Glutamatergic neuron (in vitro differentiated cells): ENCODE measurements around the gene GPAM. TPM values are rescaled to one million over a fixed set of nuclear protein-coding genes. Genes with fewer than 3 reads are reported as not detected.

ENCODE experiments used
- DNase-seq: peaks from one replicate; pipeline ENCODE4 v3.0.0; 2022
- H3K27ac Mint-ChIP-seq: one replicate; pipeline ENCODE4 v1.8.0; 2020; ENCODE audit warnings: mild to moderate bottlenecking, mixed read lengths, inconsistent platforms; ENCODE audit not compliant: unreplicated experiment
- H3K27me3 Mint-ChIP-seq: one replicate; pipeline ENCODE4 v1.8.0; 2020; ENCODE audit warnings: mild to moderate bottlenecking, moderate library complexity, mixed read lengths, inconsistent platforms; ENCODE audit not compliant: unreplicated experiment
- H3K36me3 Mint-ChIP-seq: one replicate; pipeline ENCODE4 v1.8.0; 2020; ENCODE audit warnings: mild to moderate bottlenecking, mixed read lengths, inconsistent platforms; ENCODE audit not compliant: unreplicated experiment
- H3K4me1 Mint-ChIP-seq: one replicate; pipeline ENCODE4 v1.8.0; 2020; ENCODE audit warnings: mild to moderate bottlenecking, low read depth, mixed read lengths, inconsistent platforms; ENCODE audit not compliant: unreplicated experiment
- H3K4me3 Mint-ChIP-seq: one replicate; pipeline ENCODE4 v1.8.0; 2020; ENCODE audit warnings: mild to moderate bottlenecking, mixed read lengths, inconsistent platforms; ENCODE audit not compliant: unreplicated experiment
- H3K9me3 Mint-ChIP-seq: one replicate; pipeline ENCODE4 v1.8.0; 2020; ENCODE audit warnings: mild to moderate bottlenecking, moderate library complexity, mixed read lengths, inconsistent platforms; ENCODE audit not compliant: unreplicated experiment
- total RNA-seq: library from RNA; stranded (reverse); fragmentation: NEBNext Ultra II Directional; extraction: Animal tissue kit (Norgen Biotek cat#: 25700); gene quantifications from one replicate; pipeline ENCODE4 v1.2.1, GENCODE V29; 2021; ENCODE audit not compliant: unreplicated experiment
- TF ChIP-seq, protein P1 (sequence below): fragments of 200-600 bp; sonication (generic); IDR thresholded peaks from one replicate; pipeline ENCODE4 v1.5.0; 2021; ENCODE audit not compliant: partially characterized antibody, unreplicated experiment

GPAM gene
- total RNA-seq, 1 donor from 2014 or later: 13.8 TPM

DNA sequence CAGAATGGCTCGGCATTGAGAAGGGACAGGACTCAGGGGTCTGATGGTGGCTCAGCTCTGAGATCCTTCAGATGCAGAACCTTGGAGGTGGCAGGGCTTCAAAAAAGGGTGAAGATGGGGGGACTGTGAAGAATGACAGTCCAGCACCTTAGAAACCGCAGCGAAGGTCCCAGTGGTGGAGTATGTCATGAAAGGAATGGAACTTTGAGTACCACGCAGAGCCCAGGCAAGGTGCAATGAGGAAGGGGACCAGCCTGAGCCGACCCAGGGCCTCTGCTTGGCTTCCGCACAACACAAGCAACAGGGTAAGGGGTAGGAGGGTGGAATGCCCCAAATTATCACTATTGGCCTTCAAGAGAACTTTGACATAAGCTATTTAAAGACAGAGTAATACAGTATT is 8.2 kb upstream of the GPAM start:
- H3K27ac Mint-ChIP-seq: no peak overlapping the region
- no peaks in the 10 kb centered on the region for H3K9me3 Mint-ChIP-seq
- DNase-seq: no peak
- peaks cover 3% of the 10 kb centered on the region for H3K27me3 Mint-ChIP-seq
- H3K4me1 Mint-ChIP-seq: no peaks in the 10 kb centered on the region
- TF ChIP-seq, protein P1, sequence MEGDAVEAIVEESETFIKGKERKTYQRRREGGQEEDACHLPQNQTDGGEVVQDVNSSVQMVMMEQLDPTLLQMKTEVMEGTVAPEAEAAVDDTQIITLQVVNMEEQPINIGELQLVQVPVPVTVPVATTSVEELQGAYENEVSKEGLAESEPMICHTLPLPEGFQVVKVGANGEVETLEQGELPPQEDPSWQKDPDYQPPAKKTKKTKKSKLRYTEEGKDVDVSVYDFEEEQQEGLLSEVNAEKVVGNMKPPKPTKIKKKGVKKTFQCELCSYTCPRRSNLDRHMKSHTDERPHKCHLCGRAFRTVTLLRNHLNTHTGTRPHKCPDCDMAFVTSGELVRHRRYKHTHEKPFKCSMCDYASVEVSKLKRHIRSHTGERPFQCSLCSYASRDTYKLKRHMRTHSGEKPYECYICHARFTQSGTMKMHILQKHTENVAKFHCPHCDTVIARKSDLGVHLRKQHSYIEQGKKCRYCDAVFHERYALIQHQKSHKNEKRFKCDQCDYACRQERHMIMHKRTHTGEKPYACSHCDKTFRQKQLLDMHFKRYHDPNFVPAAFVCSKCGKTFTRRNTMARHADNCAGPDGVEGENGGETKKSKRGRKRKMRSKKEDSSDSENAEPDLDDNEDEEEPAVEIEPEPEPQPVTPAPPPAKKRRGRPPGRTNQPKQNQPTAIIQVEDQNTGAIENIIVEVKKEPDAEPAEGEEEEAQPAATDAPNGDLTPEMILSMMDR: no peak
- no peaks in the 10 kb centered on the region for H3K36me3 Mint-ChIP-seq
- no peak overlapping the region for H3K4me3 Mint-ChIP-seq

DNA sequence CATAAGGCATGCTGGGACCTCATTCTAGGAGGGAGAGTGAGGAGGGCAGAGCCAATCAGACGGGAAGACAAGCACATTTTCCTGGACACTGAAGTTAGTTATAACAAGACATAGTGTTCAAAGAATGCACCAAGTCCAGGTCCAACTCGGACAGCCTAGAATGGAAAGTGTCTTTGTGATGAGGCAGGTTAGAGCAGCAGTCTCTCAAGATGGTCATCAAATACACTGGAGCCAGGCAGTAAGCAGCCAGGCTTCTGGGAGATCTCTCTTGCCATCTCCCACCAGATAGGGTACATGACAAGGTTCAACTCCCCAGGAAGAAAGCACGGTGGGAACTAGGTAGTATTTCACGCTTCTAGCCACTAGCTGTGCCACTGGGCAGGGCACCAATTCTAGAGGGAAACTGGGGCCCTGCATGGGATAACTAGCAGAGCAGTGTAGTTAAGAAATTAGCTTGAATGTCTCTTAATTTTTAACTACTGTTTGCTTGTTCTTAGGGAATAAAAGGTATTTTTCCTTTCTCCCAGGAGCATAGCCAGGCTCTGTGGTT is 7.6 kb upstream of the GPAM start:
- H3K27me3 Mint-ChIP-seq: peaks cover 3% of the 10 kb centered on the region
- no peaks in the 10 kb centered on the region for H3K36me3 Mint-ChIP-seq
- H3K27ac Mint-ChIP-seq: no peak overlapping the region
- no peaks in the 10 kb centered on the region for H3K4me1 Mint-ChIP-seq
- DNase-seq: no peak
- TF ChIP-seq, protein P1: no peak
- H3K9me3 Mint-ChIP-seq: no peaks in the 10 kb centered on the region
- no peak overlapping the region for H3K4me3 Mint-ChIP-seq

DNA sequence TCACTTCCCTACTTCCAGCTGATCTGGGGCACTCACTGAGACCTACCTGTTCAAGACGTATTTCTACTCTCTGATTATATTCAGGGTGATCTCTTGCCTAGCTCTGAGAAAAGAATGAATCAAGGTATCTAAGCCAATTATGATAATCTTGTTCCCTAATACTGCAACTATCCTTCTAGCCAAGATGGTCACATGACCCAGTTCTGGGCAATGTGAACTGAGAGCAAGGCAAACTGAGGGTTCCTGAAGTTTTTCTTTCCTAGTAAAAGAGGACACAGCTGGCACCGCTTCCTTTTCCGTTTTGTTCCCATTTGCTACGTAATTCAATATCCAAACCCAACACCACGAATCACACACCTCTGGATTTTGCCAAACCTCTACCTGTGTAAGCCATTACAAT is 5.9 kb upstream of the GPAM start:
- no peak overlapping the region for H3K4me3 Mint-ChIP-seq
- H3K27me3 Mint-ChIP-seq: peaks cover 7% of the 10 kb centered on the region
- peaks cover 10% of the 10 kb centered on the region for H3K9me3 Mint-ChIP-seq
- no peak overlapping the region for H3K27ac Mint-ChIP-seq
- TF ChIP-seq, protein P1: no peak
- no peak for DNase-seq
- H3K4me1 Mint-ChIP-seq: peaks cover 1% of the 10 kb centered on the region
- H3K36me3 Mint-ChIP-seq: peaks cover 5% of the 10 kb centered on the region

DNA sequence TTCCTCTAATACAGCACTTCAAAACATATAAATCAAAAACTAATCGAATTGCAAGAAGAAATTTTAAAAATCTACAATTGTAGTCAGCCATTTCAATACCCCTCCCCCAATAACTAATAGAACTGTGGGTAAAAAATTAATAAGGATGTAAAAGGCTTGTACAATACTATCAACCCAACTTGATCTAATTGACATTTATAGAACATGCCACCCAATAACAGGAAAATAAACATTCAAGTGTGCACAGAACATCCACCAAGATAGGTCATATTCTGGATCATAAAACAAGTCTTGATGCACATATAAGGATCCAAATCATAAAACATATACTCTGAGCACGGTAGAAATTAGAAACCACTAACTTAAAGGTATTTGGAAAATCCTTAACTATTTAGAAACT is 4.0 kb upstream of the GPAM start:
- TF ChIP-seq, protein P1: no peak
- Mint-ChIP-seq H3K9me3 (peaks cover 18% of the 10 kb centered on the region), H3K4me1 (peaks cover 4% of the 10 kb centered on the region), H3K4me3 (no peak overlapping the region), H3K27ac (no peak overlapping the region), H3K27me3 (peaks cover 12% of the 10 kb centered on the region), H3K36me3 (peaks cover 5% of the 10 kb centered on the region)
- no peak for DNase-seq

DNA sequence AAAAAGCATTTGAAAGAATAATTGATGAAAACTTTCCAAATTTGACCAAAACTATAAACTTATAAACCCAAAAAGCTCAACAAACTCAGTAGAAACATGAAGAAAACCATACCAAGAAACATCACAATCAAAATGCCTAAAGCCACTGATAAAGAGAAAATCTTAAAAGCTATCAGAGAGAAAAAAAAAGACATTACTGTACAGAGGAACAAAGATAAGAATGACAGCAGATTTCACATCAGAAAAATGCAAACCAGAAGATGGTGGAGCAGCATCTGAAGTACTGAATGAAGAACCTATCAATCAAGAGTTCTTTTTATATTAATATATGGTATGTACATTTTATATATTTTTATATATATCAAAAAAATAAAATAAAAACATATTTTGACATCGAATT is 2.4 kb upstream of the GPAM start:
- H3K27me3 Mint-ChIP-seq: peaks cover 9% of the 10 kb centered on the region
- DNase-seq: no peak
- peaks cover 5% of the 10 kb centered on the region for H3K36me3 Mint-ChIP-seq
- peaks cover 18% of the 10 kb centered on the region for H3K9me3 Mint-ChIP-seq
- no peak overlapping the region for H3K27ac Mint-ChIP-seq
- H3K4me1 Mint-ChIP-seq: peaks cover 4% of the 10 kb centered on the region
- TF ChIP-seq, protein P1: no peak
- no peak overlapping the region for H3K4me3 Mint-ChIP-seq
